ENCODE measurements around the gene NR2C2.

DNA sequence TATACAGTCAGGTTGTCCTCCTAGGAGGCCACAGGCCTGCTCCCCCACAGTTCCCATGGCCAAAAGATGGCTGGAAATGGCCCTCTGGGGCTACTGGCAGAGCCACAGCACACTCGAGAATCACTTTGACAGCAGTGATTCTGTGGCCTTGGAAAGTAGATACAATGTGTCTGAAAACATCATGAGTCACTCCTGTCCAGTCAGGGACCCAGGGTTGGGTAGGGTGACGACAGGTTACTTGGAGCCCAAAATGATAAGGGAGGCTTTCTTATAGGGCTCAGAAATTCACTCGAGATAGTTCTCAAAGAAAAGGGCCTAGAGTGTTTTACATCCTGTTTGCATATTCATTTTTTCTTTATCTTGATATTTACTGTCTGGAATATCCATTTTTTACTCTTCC is 93.5 kb downstream of the NR2C2 start:
- TF ChIP-seq, protein P1, sequence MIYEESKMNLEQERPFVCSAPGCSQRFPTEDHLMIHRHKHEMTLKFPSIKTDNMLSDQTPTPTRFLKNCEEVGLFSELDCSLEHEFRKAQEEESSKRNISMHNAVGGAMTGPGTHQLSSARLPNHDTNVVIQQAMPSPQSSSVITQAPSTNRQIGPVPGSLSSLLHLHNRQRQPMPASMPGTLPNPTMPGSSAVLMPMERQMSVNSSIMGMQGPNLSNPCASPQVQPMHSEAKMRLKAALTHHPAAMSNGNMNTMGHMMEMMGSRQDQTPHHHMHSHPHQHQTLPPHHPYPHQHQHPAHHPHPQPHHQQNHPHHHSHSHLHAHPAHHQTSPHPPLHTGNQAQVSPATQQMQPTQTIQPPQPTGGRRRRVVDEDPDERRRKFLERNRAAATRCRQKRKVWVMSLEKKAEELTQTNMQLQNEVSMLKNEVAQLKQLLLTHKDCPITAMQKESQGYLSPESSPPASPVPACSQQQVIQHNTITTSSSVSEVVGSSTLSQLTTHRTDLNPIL (CRISPR knock-in tag; IDR thresholded peaks at IDR 0.05; ENCODE audit: low read depth), result no peak
- TF ChIP-seq RARB (CRISPR knock-in tag; IDR thresholded peaks at IDR 0.05), result no peak
- TF ChIP-seq ARNTL (CRISPR knock-in tag; IDR thresholded peaks at IDR 0.05; ENCODE audit: borderline replicate concordance, low read depth), result no peak
- TF ChIP-seq, protein P2, sequence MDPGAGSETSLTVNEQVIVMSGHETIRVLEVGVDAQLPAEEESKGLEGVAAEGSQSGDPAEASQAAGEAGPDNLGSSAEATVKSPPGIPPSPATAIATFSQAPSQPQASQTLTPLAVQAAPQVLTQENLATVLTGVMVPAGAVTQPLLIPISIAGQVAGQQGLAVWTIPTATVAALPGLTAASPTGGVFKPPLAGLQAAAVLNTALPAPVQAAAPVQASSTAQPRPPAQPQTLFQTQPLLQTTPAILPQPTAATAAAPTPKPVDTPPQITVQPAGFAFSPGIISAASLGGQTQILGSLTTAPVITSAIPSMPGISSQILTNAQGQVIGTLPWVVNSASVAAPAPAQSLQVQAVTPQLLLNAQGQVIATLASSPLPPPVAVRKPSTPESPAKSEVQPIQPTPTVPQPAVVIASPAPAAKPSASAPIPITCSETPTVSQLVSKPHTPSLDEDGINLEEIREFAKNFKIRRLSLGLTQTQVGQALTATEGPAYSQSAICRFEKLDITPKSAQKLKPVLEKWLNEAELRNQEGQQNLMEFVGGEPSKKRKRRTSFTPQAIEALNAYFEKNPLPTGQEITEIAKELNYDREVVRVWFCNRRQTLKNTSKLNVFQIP (CRISPR knock-in tag; IDR thresholded peaks at IDR 0.05; ENCODE audit: borderline replicate concordance, low read depth), result no peak
- TF ChIP-seq TOX (CRISPR knock-in tag; IDR thresholded peaks at IDR 0.05; ENCODE audit: borderline replicate concordance), result no peak
- TF ChIP-seq, protein P3, sequence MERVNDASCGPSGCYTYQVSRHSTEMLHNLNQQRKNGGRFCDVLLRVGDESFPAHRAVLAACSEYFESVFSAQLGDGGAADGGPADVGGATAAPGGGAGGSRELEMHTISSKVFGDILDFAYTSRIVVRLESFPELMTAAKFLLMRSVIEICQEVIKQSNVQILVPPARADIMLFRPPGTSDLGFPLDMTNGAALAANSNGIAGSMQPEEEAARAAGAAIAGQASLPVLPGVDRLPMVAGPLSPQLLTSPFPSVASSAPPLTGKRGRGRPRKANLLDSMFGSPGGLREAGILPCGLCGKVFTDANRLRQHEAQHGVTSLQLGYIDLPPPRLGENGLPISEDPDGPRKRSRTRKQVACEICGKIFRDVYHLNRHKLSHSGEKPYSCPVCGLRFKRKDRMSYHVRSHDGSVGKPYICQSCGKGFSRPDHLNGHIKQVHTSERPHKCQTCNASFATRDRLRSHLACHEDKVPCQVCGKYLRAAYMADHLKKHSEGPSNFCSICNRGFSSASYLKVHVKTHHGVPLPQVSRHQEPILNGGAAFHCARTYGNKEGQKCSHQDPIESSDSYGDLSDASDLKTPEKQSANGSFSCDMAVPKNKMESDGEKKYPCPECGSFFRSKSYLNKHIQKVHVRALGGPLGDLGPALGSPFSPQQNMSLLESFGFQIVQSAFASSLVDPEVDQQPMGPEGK (CRISPR knock-in tag; IDR thresholded peaks at IDR 0.05; ENCODE audit: borderline replicate concordance), result no peak
